IMR-90 (cell line): ENCODE results near the gene FLNA. TPM values are rescaled to one million over a fixed set of nuclear protein-coding genes. Genes with fewer than 3 reads are reported as not detected.

Experiments
- ATAC-seq: fragments of 200-7000 bp; cut with Tn5 transposase; 2 replicates; pipeline ENCODE4 v1.9.1; 2020; ENCODE audit warnings: low read depth, mild to moderate bottlenecking, moderate library complexity
- BruUV-seq: library from RNA; stranded (reverse); fragments of 400-500 nt; replicated peaks from 2 replicates; lab custom pipeline; 2021; lab: Mats Ljungman, UMichigan
- CTCF ChIA-PET: fragments of 300-600 bp; formaldehyde crosslinking; extraction: SDS; loops from one replicate; lab custom pipeline; 2021; ENCODE audit warnings: antibody characterized with exemption; lab: Yijun Ruan, JAX
- POLR2A ChIA-PET: fragments of 300-600 bp; sonication (Branson Sonifier 250); formaldehyde crosslinking; loops from one replicate; lab custom pipeline; 2022; ENCODE audit warnings: antibody characterized with exemption; ENCODE audit not compliant: unreplicated experiment; lab: Charles Lee
- DNase-seq: peaks from one replicate; pipeline ENCODE4 v3.0.0; 2013
- H2AFZ ChIP-seq: replicated peaks from 2 replicates; pipeline ENCODE3; 2013; ENCODE audit warnings: low read length, mild to moderate bottlenecking; ENCODE audit not compliant: poor library complexity
- H2AK5ac ChIP-seq: 2 replicates; pipeline ENCODE4 v1.6.1; 2013; ENCODE audit warnings: low read depth, low read length, inconsistent platforms
- H2AK9ac ChIP-seq: replicated peaks from 2 replicates; pipeline ENCODE3; 2013; ENCODE audit warnings: mild to moderate bottlenecking, low read depth, low read length, moderate library complexity; ENCODE audit not compliant: poor library complexity
- H2BK120ac ChIP-seq: 2 replicates; pipeline ENCODE4 v1.6.1; 2013; ENCODE audit warnings: low read depth, low read length, inconsistent platforms
- H2BK15ac ChIP-seq: 3 replicates; pipeline ENCODE4 v1.6.1; 2013; ENCODE audit warnings: low read depth, low read length, inconsistent platforms
- H2BK20ac ChIP-seq: 2 replicates; pipeline ENCODE4 v1.6.1; 2013; ENCODE audit warnings: low read depth, mild to moderate bottlenecking, inconsistent platforms, low read length, moderate library complexity
- H2BK5ac ChIP-seq: 2 replicates; pipeline ENCODE4 v1.6.1; 2013; ENCODE audit warnings: mild to moderate bottlenecking, low read depth, low read length, inconsistent platforms; ENCODE audit not compliant: poor library complexity, severe bottlenecking
- H3K14ac ChIP-seq: replicated peaks from 2 replicates; pipeline ENCODE4 v1.6.1; 2013; ENCODE audit warnings: low read depth, low read length, inconsistent platforms
- H3K18ac ChIP-seq: 2 replicates; pipeline ENCODE4 v1.6.1; 2013; ENCODE audit warnings: low read depth, low read length, control low read depth
- H3K23ac ChIP-seq: 2 replicates; pipeline ENCODE4 v1.6.1; 2013; ENCODE audit warnings: low read depth, low read length, inconsistent platforms
- H3K27ac ChIP-seq: 2 replicates; pipeline ENCODE4 v1.5.1; 2013; ENCODE audit warnings: mild to moderate bottlenecking, control low read depth, low read length; ENCODE audit not compliant: insufficient read depth
- H3K27me3 ChIP-seq: 2 replicates; pipeline ENCODE4 v1.6.1; 2013; ENCODE audit warnings: low read length; ENCODE audit not compliant: control insufficient read depth, insufficient read depth
- H3K36me3 ChIP-seq: 2 replicates; pipeline ENCODE4 v1.6.1; 2013; ENCODE audit warnings: low read length, mixed read lengths; ENCODE audit not compliant: control insufficient read depth, insufficient read depth
- H3K4ac ChIP-seq: 2 replicates; pipeline ENCODE4 v1.6.1; 2013; ENCODE audit warnings: low read depth, low read length, inconsistent platforms
- H3K4me1 ChIP-seq: 2 replicates; pipeline ENCODE4 v1.6.1; 2013; ENCODE audit warnings: low read length, mixed read lengths; ENCODE audit not compliant: control insufficient read depth, insufficient read depth
- H3K4me2 ChIP-seq: 2 replicates; pipeline ENCODE4 v1.6.1; 2013; ENCODE audit warnings: low read depth, mild to moderate bottlenecking, control low read depth, low read length, moderate library complexity
- H3K4me3 ChIP-seq: 2 replicates; pipeline ENCODE4 v1.5.1; 2013; ENCODE audit warnings: low read depth, mild to moderate bottlenecking, control low read depth, low read length, moderate library complexity; ENCODE audit not compliant: insufficient read depth
- H3K56ac ChIP-seq: 2 replicates; pipeline ENCODE4 v1.6.1; 2013; ENCODE audit warnings: low read length, inconsistent platforms; ENCODE audit not compliant: insufficient read depth; ENCODE audit errors: extremely low read depth
- H3K79me1 ChIP-seq, 2 experiments: 2 replicates each; pipeline ENCODE4 v1.6.1; 2013; ENCODE audit warnings: low read length in 2 of 2, inconsistent platforms in 1 of 2, low read depth in 1 of 2
- H3K9ac ChIP-seq: 2 replicates; pipeline ENCODE4 v1.6.1; 2013; ENCODE audit warnings: low read depth, low read length, control low read depth
- H3K9me1 ChIP-seq: 2 replicates; pipeline ENCODE4 v1.6.1; 2013; ENCODE audit warnings: low read length, inconsistent platforms; ENCODE audit not compliant: insufficient read depth
- H3K9me3 ChIP-seq: 2 replicates; pipeline ENCODE4 v1.6.1; 2013; ENCODE audit warnings: low read length; ENCODE audit not compliant: control insufficient read depth, insufficient read depth
- H4K20me1 ChIP-seq: 2 replicates; pipeline ENCODE4 v1.6.1; 2013; ENCODE audit warnings: low read length, inconsistent platforms; ENCODE audit not compliant: insufficient read depth
- H4K5ac ChIP-seq: 2 replicates; pipeline ENCODE4 v1.6.1; 2013; ENCODE audit warnings: mild to moderate bottlenecking, low read depth, low read length, control low read depth
- H4K8ac ChIP-seq, 2 experiments: 2 replicates each; pipeline ENCODE4 v1.6.1; 2013; ENCODE audit warnings: low read depth in 2 of 2, low read length in 2 of 2, control low read depth in 1 of 2, inconsistent platforms in 1 of 2
- H4K91ac ChIP-seq: 2 replicates; pipeline ENCODE4 v1.6.1; 2013; ENCODE audit warnings: low read depth, low read length, inconsistent platforms; ENCODE audit not compliant: insufficient read depth
- NFE2L2 ChIP-seq: fragments of 150-350 bp; IDR thresholded peaks from 2 replicates; pipeline ENCODE4 v1.6.1; 2016; ENCODE audit warnings: low read depth, mild to moderate bottlenecking, low read length
- POLR2A ChIP-seq: IDR thresholded peaks from 2 replicates; pipeline ENCODE4 v1.6.1; 2012; ENCODE audit warnings: mild to moderate bottlenecking, low read depth, low read length
- WGBS, 2 experiments: methylation state at CpG; one replicate each; pipeline versions ENCODE4 v1.1.5 to v1.1.7; 2013; ENCODE audit warnings: missing lambda C conversion rate in 2 of 2; ENCODE audit not compliant: insufficient read length in 1 of 2; ENCODE audit errors: extremely low coverage in 2 of 2; 5-methylcytosine and 5-hydroxymethylcytosine counted together
- dilution Hi-C: fragments of 300-500 bp; cut with HindIII; formaldehyde crosslinking; loops from one replicate; pipeline ENCODE4 v1.14.3; 2018; ENCODE audit warnings: low sequenced_read_pairs; ENCODE audit not compliant: unreplicated experiment
- in situ Hi-C: fragments of 300-500 bp; cut with MboI; formaldehyde crosslinking; loops from 3 replicates; pipeline ENCODE4 v1.14.3; 2019; ENCODE audit warnings: low sequenced_read_pairs, inconsistent platforms, mixed read lengths
- intact Hi-C: fragments of 100-400 bp; cut with micrococcal nuclease; formaldehyde crosslinking; loops from 2 replicates; pipeline ENCODE4 v1.10.0; 2022
- polyA plus RNA-seq, 3 experiments: library from polyadenylated mRNA; depleted of rRNA; stranded (reverse); fragments of >200 nt; gene quantifications; 2 replicates each; pipeline ENCODE4 v1.2.3, GENCODE V29; 2012; ENCODE audit warnings: low replicate concordance in 1 of 3
- total RNA-seq: library from RNA; depleted of rRNA; stranded (reverse); fragments of >200 nt; gene quantifications from 2 replicates; pipeline ENCODE4 v1.2.3, GENCODE V29; 2012

The FLNA gene
- total and polyA plus RNA-seq, 2 of the 4 experiments (the other 2 are of a cell fraction): 1,356 to 1,357 TPM

GRCh38 chrX:154365052-154365600, 9.3 kb downstream of the FLNA start:
- H3K36me3 ChIP-seq: peaks cover 84% of the 10 kb centered on the region
- H3K79me1 ChIP-seq: peaks cover 0 to 24% of the 10 kb centered on the region in 2 experiments; a peak in 1 of 4 replicates
- dilution Hi-C loops (no loop called here), intact Hi-C loops (no loop called here), in situ Hi-C loops (no loop called here)
- no peak overlapping the region for H3K23ac ChIP-seq
- peaks cover 7% of the 10 kb centered on the region for H3K4me1 ChIP-seq
- ChIA-PET POLR2A (no interaction called here), CTCF (no interaction called here)
- H3K4ac ChIP-seq: no peak overlapping the region
- no peak overlapping the region for H2AFZ ChIP-seq
- no peak overlapping the region for H2BK15ac ChIP-seq
- H3K27me3 ChIP-seq: no peaks in the 10 kb centered on the region
- H4K8ac ChIP-seq: no peak overlapping the region
- WGBS, 2 experiments: 95% methylated on average over 7 of the region's 20 CpGs; no CpG with 5 or more reads in 1 of the 2 experiments
- H2BK20ac ChIP-seq: no peak overlapping the region
- H4K91ac ChIP-seq: no peak overlapping the region
- no peak overlapping the region for H3K18ac ChIP-seq
- no peak overlapping the region for H3K9ac ChIP-seq
- no peak for DNase-seq
- H2BK5ac ChIP-seq: no peak overlapping the region
- H3K9me1 ChIP-seq: no peaks in the 10 kb centered on the region; the same call in 1 of the 2 replicates
- no peak overlapping the region for H3K56ac ChIP-seq
- no peaks in the 10 kb centered on the region for H3K9me3 ChIP-seq
- no peak overlapping the region for H2AK5ac ChIP-seq
- no peak overlapping the region for H3K4me2 ChIP-seq
- no peak overlapping the region for H4K5ac ChIP-seq
- H3K14ac ChIP-seq: no peak overlapping the region
- no peak overlapping the region for H2AK9ac ChIP-seq
- no peak overlapping the region for H2BK120ac ChIP-seq
- H4K20me1 ChIP-seq: peaks cover 96% of the 10 kb centered on the region
- BruUV-seq: no TSS peak
- H3K27ac ChIP-seq: no peak overlapping the region
- TF ChIP-seq POLR2A (no peak), NFE2L2 (no peak)
- no peak for ATAC-seq
- no peak overlapping the region for H3K4me3 ChIP-seq
